ENCODE data around the gene OTOF. TPM values are rescaled to one million over a fixed set of nuclear protein-coding genes. Genes with fewer than 3 reads are reported as not detected.

Gene OTOF
- total RNA-seq, 4 donors from 2014 or later = 0.21 TPM; not detected in 3

DNA sequence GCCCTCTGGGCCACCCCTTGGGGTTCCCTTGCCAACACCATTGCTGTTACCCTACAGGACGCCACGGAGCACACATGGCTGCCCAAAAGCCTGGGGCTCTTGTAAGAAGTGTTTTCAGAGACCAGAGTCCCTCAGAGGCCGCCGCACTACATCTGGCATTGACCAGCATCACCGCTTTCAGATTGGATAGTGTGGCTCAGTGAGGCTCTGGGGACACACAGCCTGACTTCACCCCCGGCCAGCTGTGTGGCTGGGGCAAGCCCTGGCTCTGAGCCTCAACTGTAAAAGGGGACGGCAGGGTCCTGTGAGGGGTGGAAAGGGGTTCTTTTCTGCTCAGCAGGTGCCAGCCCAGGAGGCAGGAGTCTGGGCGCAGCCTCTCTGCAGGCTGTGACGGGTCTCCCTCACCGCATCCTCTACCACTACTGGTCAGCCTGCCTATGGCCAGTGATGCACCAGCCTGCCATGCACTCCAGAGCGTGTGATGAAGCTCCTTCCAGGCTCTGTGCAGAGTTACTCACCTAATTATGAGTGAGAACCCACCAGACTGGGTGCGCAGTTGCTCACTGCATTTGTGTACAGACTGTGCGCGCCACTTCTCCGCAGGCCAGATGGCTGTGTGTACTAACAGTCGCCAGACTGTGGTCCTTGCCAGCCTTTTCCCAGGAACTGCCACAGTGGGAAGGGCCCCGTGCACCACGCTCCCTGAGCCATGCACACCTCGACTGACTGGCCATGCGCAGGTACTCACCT lies 10.7 kb upstream of the OTOF start:
- H3K4me3 ChIP-seq = no peak overlapping the region
- TF ChIP-seq, protein P1, sequence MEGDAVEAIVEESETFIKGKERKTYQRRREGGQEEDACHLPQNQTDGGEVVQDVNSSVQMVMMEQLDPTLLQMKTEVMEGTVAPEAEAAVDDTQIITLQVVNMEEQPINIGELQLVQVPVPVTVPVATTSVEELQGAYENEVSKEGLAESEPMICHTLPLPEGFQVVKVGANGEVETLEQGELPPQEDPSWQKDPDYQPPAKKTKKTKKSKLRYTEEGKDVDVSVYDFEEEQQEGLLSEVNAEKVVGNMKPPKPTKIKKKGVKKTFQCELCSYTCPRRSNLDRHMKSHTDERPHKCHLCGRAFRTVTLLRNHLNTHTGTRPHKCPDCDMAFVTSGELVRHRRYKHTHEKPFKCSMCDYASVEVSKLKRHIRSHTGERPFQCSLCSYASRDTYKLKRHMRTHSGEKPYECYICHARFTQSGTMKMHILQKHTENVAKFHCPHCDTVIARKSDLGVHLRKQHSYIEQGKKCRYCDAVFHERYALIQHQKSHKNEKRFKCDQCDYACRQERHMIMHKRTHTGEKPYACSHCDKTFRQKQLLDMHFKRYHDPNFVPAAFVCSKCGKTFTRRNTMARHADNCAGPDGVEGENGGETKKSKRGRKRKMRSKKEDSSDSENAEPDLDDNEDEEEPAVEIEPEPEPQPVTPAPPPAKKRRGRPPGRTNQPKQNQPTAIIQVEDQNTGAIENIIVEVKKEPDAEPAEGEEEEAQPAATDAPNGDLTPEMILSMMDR (IDR thresholded peaks at IDR 0.05) = no peak
- no peak for TF ChIP-seq POLR2A (IDR thresholded peaks at IDR 0.05)
- intact Hi-C loops (cut with DNase I; ENCODE audit: low total_unique reads) = no loop called here
- no peaks in the 10 kb centered on the region for H3K36me3 ChIP-seq
- no peaks in the 10 kb centered on the region for H3K27me3 ChIP-seq
- DNase-seq = no peak
- no peaks in the 10 kb centered on the region for H3K4me1 ChIP-seq
- no peak overlapping the region for H3K27ac ChIP-seq
- no peaks in the 10 kb centered on the region for H3K9me3 ChIP-seq

DNA sequence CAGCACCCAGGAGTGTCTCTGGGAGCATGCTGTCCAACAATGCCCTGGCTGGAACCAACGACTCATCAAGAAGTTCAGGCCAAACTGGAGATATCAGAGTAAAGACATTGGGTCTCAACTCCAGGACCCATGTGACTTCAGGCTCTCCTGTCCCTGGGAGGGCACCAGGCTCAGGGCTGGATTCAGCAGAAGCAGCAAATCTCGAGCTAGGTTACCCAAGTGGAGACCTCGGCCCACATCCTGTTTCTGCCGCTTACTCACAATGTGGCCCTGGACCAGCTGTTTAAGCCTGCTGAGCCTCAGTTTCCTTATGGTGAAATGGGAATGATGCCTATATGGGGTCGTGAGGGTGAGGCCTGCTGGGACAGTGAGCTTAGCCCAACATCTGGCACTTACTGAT lies 9.3 kb upstream of the OTOF start:
- Histone ChIP-seq H3K36me3 (no peaks in the 10 kb centered on the region), H3K4me1 (no peaks in the 10 kb centered on the region), H3K27ac (no peak overlapping the region), H3K27me3 (no peaks in the 10 kb centered on the region), H3K9me3 (no peaks in the 10 kb centered on the region), H3K4me3 (no peak overlapping the region)
- no peak for TF ChIP-seq POLR2A (IDR thresholded peaks at IDR 0.05)
- TF ChIP-seq, protein P1 (IDR thresholded peaks at IDR 0.05) = no peak
- DNase-seq = no peak
- intact Hi-C loops (cut with DNase I; ENCODE audit: low total_unique reads) = no loop called here

GRCh38 chr2:26486789-26487188 lies 8.9 kb upstream of the OTOF start:
- Histone ChIP-seq H3K27ac (no peak overlapping the region), H3K36me3 (no peaks in the 10 kb centered on the region), H3K4me1 (no peaks in the 10 kb centered on the region), H3K4me3 (no peak overlapping the region), H3K27me3 (no peaks in the 10 kb centered on the region), H3K9me3 (no peaks in the 10 kb centered on the region)
- no peak for DNase-seq
- TF ChIP-seq POLR2A (IDR thresholded peaks at IDR 0.05) = no peak
- TF ChIP-seq, protein P1 (IDR thresholded peaks at IDR 0.05) = no peak
- intact Hi-C loops (cut with DNase I; ENCODE audit: low total_unique reads) = no loop called here

- Histone ChIP-seq H3K9me3 (no peaks in the 10 kb centered on the region), H3K27ac (no peak overlapping the region), H3K4me1 (no peaks in the 10 kb centered on the region), H3K36me3 (no peaks in the 10 kb centered on the region), H3K27me3 (no peaks in the 10 kb centered on the region), H3K4me3 (no peak overlapping the region)
- intact Hi-C loops (cut with DNase I; ENCODE audit: low total_unique reads) = no loop called here
- no peak for DNase-seq
- no peak for TF ChIP-seq POLR2A (IDR thresholded peaks at IDR 0.05)
- TF ChIP-seq, protein P1 (IDR thresholded peaks at IDR 0.05) = no peak
Observed at GRCh38 chr2:26485725-26486418, 7.9 kb upstream of the OTOF start.

DNA sequence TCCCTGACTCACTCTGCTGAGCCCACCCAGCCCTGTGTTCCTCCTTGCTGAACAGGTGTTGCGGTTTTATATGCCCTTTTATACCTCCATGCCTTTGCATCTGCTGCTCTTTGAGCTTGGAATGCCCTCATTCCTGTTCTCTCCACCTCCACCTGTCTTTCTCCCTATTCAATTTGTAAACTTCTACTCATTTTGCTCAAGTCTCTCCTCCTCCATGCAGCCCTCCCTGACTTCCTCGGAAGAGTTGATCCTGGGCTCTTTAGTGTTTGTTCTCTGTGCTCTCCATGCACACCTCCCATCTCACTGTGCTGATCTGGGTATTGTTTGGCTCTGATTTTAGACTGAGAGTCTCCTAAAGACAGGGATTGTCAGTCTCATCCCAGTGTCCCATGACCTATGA lies 7.2 kb upstream of the OTOF start:
- H3K27me3 ChIP-seq = no peaks in the 10 kb centered on the region
- no peak for DNase-seq
- no peaks in the 10 kb centered on the region for H3K4me1 ChIP-seq
- no peak for TF ChIP-seq POLR2A (IDR thresholded peaks at IDR 0.05)
- TF ChIP-seq, protein P1 (IDR thresholded peaks at IDR 0.05) = no peak
- intact Hi-C loops (cut with DNase I; ENCODE audit: low total_unique reads) = no loop called here
- no peaks in the 10 kb centered on the region for H3K36me3 ChIP-seq
- no peak overlapping the region for H3K27ac ChIP-seq
- no peaks in the 10 kb centered on the region for H3K9me3 ChIP-seq
- H3K4me3 ChIP-seq = no peak overlapping the region

Measured in uterus (tissue), 4 donors.